Activated naive CD8-positive, alpha-beta T cell (primary cell): ENCODE measurements around the gene CASQ2.

Source experiments
- H3K27ac Mint-ChIP-seq: one replicate; pipeline ENCODE4 v1.8.0; 2021; ENCODE audit warnings: mixed read lengths
- H3K27me3 Mint-ChIP-seq: one replicate; pipeline ENCODE4 v1.8.0; 2021; ENCODE audit warnings: mixed read lengths
- H3K36me3 Mint-ChIP-seq: one replicate; pipeline ENCODE4 v1.8.0; 2021; ENCODE audit warnings: mixed read lengths
- H3K4me1 Mint-ChIP-seq: one replicate; pipeline ENCODE4 v1.8.0; 2021; ENCODE audit warnings: low read depth, mixed read lengths
- H3K4me3 Mint-ChIP-seq: one replicate; pipeline ENCODE4 v1.8.0; 2021; ENCODE audit warnings: mild to moderate bottlenecking, mixed read lengths
- H3K9me3 Mint-ChIP-seq: one replicate; pipeline ENCODE4 v1.8.0; 2021; ENCODE audit warnings: low read depth, mixed read lengths

CASQ2 gene

GRCh38 chr1:115705963-115706362 lies 62.6 kb downstream of the CASQ2 start:
- Mint-ChIP-seq H3K4me1 (no peaks in the 10 kb centered on the region), H3K9me3 (no peaks in the 10 kb centered on the region), H3K36me3 (no peaks in the 10 kb centered on the region), H3K27me3 (peaks cover 9% of the 10 kb centered on the region), H3K4me3 (no peak overlapping the region), H3K27ac (no peak overlapping the region)

DNA sequence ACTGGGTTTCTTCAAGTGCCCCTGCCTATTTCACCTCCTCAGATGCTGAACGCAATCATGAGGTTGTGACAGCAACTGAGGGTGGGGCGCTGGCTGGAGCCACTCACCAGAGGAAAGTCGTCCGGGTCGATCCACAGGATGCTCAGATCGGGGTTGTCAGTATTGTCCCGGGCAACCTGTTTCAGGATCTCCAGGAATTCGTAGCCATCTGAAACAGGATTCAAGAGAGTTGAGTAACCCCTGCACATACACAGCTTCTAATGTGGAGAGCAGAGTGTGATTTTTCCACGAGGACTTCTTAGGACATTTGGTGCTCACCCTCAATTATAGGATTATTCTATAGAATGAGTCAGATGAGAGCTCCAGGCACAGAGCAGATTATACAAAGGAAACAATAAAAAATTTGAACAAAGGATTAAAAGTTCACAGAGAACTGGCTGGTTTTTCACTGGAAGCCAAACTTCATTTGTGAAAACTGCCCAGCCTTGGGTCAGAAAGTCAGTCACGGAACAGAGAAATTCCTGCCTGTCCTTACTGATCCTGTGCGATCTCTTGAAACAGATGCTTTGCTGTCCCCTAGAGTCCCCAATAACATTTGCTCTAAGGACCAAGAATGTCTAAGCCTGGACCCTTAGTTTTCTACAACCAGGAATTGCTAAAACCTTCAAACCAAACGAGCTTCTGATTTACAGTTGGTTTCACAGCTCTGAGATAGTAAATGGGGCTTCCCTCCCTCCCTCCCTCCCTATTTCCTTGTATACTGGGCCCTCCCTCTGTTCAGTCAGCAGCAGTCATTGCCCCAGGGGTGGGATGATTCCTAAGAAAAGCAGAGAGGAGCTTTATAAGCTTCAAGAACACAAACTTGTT lies 63.2 kb downstream of the CASQ2 start:
- Mint-ChIP-seq H3K27ac (no peak overlapping the region), H3K4me1 (no peaks in the 10 kb centered on the region), H3K36me3 (no peaks in the 10 kb centered on the region), H3K4me3 (no peak overlapping the region), H3K27me3 (peaks cover 9% of the 10 kb centered on the region), H3K9me3 (no peaks in the 10 kb centered on the region)

GRCh38 chr1:115702959-115703358 lies 65.6 kb downstream of the CASQ2 start:
- Mint-ChIP-seq H3K9me3 (no peaks in the 10 kb centered on the region), H3K27ac (no peak overlapping the region), H3K36me3 (no peaks in the 10 kb centered on the region), H3K4me3 (no peak overlapping the region), H3K4me1 (no peaks in the 10 kb centered on the region), H3K27me3 (peaks cover 5% of the 10 kb centered on the region)

GRCh38 chr1:115701090-115701489 lies 67.4 kb downstream of the CASQ2 start:
- H3K4me3 Mint-ChIP-seq, result no peak overlapping the region
- no peaks in the 10 kb centered on the region for H3K9me3 Mint-ChIP-seq
- peaks cover 2% of the 10 kb centered on the region for H3K27me3 Mint-ChIP-seq
- H3K27ac Mint-ChIP-seq, result no peak overlapping the region
- H3K4me1 Mint-ChIP-seq, result no peaks in the 10 kb centered on the region
- no peaks in the 10 kb centered on the region for H3K36me3 Mint-ChIP-seq

- no peaks in the 10 kb centered on the region for H3K4me1 Mint-ChIP-seq
- peaks cover 2% of the 10 kb centered on the region for H3K27me3 Mint-ChIP-seq
- H3K9me3 Mint-ChIP-seq, result no peaks in the 10 kb centered on the region
- no peaks in the 10 kb centered on the region for H3K36me3 Mint-ChIP-seq
- no peak overlapping the region for H3K27ac Mint-ChIP-seq
- no peak overlapping the region for H3K4me3 Mint-ChIP-seq
Observed at GRCh38 chr1:115697619-115698018, 70.9 kb downstream of the CASQ2 start.

- Mint-ChIP-seq H3K36me3 (no peaks in the 10 kb centered on the region), H3K27ac (no peak overlapping the region), H3K27me3 (no peaks in the 10 kb centered on the region), H3K4me3 (no peak overlapping the region), H3K9me3 (no peaks in the 10 kb centered on the region), H3K4me1 (no peaks in the 10 kb centered on the region)
Observed at GRCh38 chr1:115694805-115695204, 73.7 kb downstream of the CASQ2 start.

GRCh38 chr1:115692224-115692623 lies 76.3 kb downstream of the CASQ2 start:
- H3K4me3 Mint-ChIP-seq, result no peak overlapping the region
- H3K9me3 Mint-ChIP-seq, result no peaks in the 10 kb centered on the region
- H3K4me1 Mint-ChIP-seq, result no peaks in the 10 kb centered on the region
- H3K27me3 Mint-ChIP-seq, result no peaks in the 10 kb centered on the region
- no peak overlapping the region for H3K27ac Mint-ChIP-seq
- no peaks in the 10 kb centered on the region for H3K36me3 Mint-ChIP-seq

GRCh38 chr1:115690972-115691371 lies 77.5 kb downstream of the CASQ2 start:
- Mint-ChIP-seq H3K9me3 (no peaks in the 10 kb centered on the region), H3K4me3 (no peak overlapping the region), H3K27me3 (no peaks in the 10 kb centered on the region), H3K27ac (no peak overlapping the region), H3K4me1 (no peaks in the 10 kb centered on the region), H3K36me3 (no peaks in the 10 kb centered on the region)

- Mint-ChIP-seq H3K36me3 (no peaks in the 10 kb centered on the region), H3K27me3 (no peaks in the 10 kb centered on the region), H3K4me3 (no peak overlapping the region), H3K9me3 (no peaks in the 10 kb centered on the region), H3K4me1 (no peaks in the 10 kb centered on the region), H3K27ac (no peak overlapping the region)
Observed at GRCh38 chr1:115687744-115688143, 80.8 kb downstream of the CASQ2 start.

DNA sequence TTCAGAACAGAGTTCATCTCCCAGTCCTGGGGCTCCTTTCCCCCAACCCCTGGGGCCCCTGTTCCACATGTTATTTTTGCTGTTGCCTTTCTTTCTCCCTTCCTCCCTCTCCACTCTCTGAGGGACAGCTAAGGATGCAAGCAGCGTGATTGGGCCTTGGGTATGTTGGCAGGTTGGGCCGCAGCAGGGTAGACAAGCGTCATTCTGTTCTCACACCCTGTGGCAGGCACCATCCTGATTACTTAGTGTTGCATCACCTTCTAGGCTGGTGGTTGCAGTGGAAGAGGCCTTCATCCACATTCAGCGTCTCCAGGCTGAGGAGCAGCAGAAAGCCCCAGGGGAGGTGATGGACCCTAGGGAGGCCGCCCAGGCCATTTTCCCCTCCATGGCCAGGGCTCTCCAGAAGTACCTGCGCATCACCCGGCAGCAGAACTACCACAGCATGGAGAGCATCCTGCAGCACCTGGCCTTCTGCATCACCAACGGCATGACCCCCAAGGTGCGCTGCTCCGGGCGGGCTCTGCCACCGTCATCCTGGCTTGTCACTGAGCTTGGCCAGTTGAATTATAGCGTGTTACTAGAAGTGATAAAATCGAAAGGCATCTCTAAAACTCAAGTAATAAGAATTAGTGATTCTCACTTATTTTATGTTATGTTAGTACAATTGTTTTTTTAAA lies 83.3 kb downstream of the CASQ2 start:
- H3K27ac Mint-ChIP-seq, result no peak overlapping the region
- no peak overlapping the region for H3K4me3 Mint-ChIP-seq
- no peaks in the 10 kb centered on the region for H3K4me1 Mint-ChIP-seq
- no peaks in the 10 kb centered on the region for H3K9me3 Mint-ChIP-seq
- H3K27me3 Mint-ChIP-seq, result no peaks in the 10 kb centered on the region
- H3K36me3 Mint-ChIP-seq, result no peaks in the 10 kb centered on the region

GRCh38 chr1:115682792-115683191 lies 85.7 kb downstream of the CASQ2 start:
- no peak overlapping the region for H3K4me3 Mint-ChIP-seq
- no peaks in the 10 kb centered on the region for H3K4me1 Mint-ChIP-seq
- no peaks in the 10 kb centered on the region for H3K27me3 Mint-ChIP-seq
- no peaks in the 10 kb centered on the region for H3K36me3 Mint-ChIP-seq
- no peak overlapping the region for H3K27ac Mint-ChIP-seq
- H3K9me3 Mint-ChIP-seq, result no peaks in the 10 kb centered on the region

GRCh38 chr1:115680730-115681111 lies 87.8 kb downstream of the CASQ2 start:
- Mint-ChIP-seq H3K27me3 (no peaks in the 10 kb centered on the region), H3K27ac (no peak overlapping the region), H3K4me1 (no peaks in the 10 kb centered on the region), H3K9me3 (no peaks in the 10 kb centered on the region), H3K36me3 (no peaks in the 10 kb centered on the region), H3K4me3 (no peak overlapping the region)

DNA sequence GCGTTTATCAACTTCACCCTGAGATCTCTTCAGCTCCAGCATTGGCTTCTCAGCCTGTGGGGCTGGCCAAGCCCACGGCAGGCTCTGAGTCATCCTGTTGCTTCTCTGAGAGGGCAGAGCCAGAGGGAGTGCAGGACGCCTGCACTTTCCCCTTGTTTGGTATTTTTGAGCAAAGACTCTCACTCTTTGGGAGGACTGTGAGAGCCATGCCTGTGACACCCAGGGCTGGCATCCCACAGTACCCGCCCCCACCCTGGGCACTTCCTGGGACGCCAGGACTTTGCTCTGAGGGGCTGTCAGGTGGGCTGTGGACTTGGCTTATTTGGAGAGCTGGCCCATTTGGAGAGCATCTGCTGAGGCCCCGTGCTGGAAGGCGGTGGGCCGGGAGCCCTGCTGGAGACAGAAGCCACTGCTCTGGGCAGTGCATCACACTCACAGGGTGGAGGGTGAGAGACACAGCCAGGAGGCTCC lies 89.3 kb downstream of the CASQ2 start:
- H3K27me3 Mint-ChIP-seq, result no peaks in the 10 kb centered on the region
- no peak overlapping the region for H3K4me3 Mint-ChIP-seq
- H3K9me3 Mint-ChIP-seq, result no peaks in the 10 kb centered on the region
- H3K36me3 Mint-ChIP-seq, result no peaks in the 10 kb centered on the region
- H3K4me1 Mint-ChIP-seq, result no peaks in the 10 kb centered on the region
- no peak overlapping the region for H3K27ac Mint-ChIP-seq

- no peak overlapping the region for H3K4me3 Mint-ChIP-seq
- no peaks in the 10 kb centered on the region for H3K27me3 Mint-ChIP-seq
- H3K4me1 Mint-ChIP-seq, result no peaks in the 10 kb centered on the region
- no peaks in the 10 kb centered on the region for H3K36me3 Mint-ChIP-seq
- no peaks in the 10 kb centered on the region for H3K9me3 Mint-ChIP-seq
- H3K27ac Mint-ChIP-seq, result no peak overlapping the region
Observed at GRCh38 chr1:115678141-115678540, 90.4 kb downstream of the CASQ2 start.

DNA sequence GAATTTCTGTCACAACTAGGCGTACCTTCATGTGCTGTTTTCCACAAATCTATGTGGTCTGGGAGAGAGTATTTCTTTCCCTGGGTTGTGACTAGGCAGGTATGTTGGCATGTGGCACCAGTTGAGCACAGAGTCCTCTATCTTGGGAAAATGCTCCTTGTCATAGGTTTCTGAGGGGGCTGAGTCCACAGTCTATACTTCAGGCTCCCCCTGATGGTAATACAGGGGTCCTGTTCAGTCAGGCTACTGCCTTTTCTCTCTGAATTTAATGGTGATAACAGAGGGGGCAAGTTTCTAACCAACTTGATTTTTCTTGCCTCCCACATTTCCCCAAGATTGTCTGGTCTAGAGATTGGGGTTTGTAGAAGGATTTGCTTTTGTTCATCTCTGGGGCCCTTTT lies 90.9 kb downstream of the CASQ2 start:
- Mint-ChIP-seq H3K4me1 (no peaks in the 10 kb centered on the region), H3K27me3 (no peaks in the 10 kb centered on the region), H3K9me3 (no peaks in the 10 kb centered on the region), H3K27ac (no peak overlapping the region), H3K36me3 (no peaks in the 10 kb centered on the region), H3K4me3 (no peak overlapping the region)

GRCh38 chr1:115677182-115677555 lies 91.3 kb downstream of the CASQ2 start:
- Mint-ChIP-seq H3K4me3 (no peak overlapping the region), H3K27ac (no peak overlapping the region), H3K9me3 (no peaks in the 10 kb centered on the region), H3K36me3 (no peaks in the 10 kb centered on the region), H3K4me1 (no peaks in the 10 kb centered on the region), H3K27me3 (no peaks in the 10 kb centered on the region)
